GM18502 (cell line): ENCODE measurements around the gene ZNF45.
"Not testable (repeated sequence)": the region's sequence is repeated elsewhere in the genome, so short reads cannot be mapped to it uniquely, and the experiment has no call there.

Experiments
- ATAC-seq: cut with Tn5 transposase; IDR thresholded peaks from one replicate; pipeline ENCODE4 v1.9.1; 2021; ENCODE audit warnings: mild to moderate bottlenecking; ENCODE audit not compliant: unreplicated experiment, poor library complexity

Gene ZNF45

DNA sequence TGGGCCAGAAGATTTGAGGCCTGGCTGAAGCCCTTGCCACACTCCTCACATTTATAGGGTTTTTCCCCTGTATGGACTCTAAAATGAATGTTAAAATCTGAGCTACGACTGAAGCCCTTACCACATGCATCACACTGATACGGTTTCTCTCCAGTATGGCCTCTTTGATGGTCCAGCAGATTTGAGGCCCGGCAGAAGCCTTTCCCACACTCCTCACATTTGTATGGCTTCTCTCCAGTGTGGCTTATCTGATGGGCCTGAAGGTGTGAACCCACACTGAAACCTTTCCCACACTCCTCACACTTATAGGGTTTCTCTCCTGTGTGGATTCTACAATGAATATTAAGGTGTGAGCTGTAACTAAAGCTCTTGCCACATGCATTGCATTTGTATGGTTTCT lies 21.0 kb downstream of the ZNF45 start:
- ATAC-seq, result no peak

DNA sequence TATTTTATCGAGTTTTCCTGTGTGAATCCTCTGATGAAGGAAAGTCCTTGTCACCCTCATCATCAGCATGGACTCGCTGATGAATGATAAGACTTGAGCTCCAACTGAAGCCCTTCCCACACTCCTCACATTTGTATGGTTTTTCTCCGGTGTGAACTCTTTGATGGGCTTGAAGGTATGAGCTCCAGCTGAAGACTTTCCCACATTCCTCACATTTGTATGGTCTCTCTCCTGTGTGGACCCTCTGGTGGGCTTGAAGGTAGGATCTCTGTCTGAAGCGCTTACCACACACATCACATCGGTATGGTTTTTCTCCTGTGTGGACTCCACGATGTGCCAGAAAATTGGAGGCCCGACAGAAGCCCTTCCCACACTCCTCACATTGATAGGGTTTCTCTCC lies 21.7 kb downstream of the ZNF45 start:
- no peak for ATAC-seq

DNA sequence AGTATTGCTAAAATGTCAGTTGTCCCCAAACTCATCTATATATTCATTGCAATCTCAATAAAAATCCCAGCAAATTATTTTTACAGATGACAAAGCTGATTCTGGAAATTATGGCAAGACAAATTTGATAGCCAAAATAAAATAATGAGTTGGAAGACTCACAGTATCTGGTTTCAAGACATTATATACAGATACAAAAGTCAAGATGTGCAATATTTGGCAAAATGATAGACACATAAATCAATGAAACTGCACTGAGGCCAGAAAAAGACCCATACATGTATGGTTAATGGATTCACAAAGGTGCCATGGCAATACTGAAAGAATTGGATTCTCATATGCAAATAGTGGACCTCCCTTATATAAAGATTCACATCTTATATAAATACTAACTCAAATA lies 24.2 kb downstream of the ZNF45 start:
- no peak for ATAC-seq

DNA sequence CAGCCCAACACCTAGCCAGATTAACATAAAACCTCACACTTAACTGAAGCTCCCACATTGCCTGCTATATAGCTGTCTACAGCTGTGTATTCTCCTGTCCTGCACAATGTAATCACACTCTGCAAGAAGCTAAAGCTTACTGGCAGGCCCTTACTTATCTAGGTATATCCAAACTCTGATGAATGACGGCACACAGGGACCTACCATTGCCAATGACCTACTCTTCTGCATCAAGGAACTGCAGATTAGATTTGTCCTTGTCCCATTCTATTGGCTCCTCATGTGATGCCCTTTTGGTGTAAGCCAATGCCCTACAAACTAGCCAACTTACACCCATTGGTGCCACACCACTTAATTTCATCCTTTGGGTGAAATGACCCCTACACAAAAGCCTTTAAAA lies 26.4 kb downstream of the ZNF45 start:
- no peak for ATAC-seq

DNA sequence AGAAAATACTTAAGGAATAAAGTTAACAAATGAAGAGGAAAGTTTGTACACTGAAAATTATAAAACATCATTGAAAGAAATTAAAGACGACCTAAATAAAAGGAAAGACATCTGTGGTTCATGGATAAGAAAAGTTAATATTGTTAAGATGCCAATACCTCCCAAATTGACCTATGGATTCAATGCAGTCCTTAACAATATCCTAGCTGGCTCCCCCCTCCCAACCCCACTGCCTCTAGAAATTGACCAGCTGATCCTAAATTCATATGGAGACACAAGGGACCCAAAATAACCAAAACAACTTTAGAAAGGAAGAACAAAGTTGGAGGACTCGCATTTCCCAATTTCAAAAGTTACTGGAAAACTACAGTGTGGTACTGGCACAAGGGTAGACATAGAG lies 28.3 kb downstream of the ZNF45 start:
- no peak for ATAC-seq

DNA sequence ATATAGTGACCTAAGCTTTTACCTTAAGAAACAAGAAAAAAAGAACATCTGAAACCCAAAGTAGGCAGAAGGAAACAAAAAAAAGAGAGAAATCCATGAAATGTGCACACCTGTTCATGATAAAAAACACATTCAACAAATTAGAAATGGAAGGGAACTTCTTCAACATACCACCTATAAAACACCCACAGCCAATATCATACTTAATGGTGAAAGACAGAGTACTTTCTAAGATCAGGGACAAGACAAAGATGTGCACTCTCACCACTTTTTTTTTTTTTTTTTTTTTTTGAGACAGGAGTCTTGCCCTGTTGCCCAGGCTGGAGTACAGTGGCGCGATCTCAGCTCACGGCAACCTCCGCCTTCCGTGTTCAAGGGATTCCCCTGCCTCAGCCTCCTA lies 29.2 kb downstream of the ZNF45 start:
- no peak for ATAC-seq

DNA sequence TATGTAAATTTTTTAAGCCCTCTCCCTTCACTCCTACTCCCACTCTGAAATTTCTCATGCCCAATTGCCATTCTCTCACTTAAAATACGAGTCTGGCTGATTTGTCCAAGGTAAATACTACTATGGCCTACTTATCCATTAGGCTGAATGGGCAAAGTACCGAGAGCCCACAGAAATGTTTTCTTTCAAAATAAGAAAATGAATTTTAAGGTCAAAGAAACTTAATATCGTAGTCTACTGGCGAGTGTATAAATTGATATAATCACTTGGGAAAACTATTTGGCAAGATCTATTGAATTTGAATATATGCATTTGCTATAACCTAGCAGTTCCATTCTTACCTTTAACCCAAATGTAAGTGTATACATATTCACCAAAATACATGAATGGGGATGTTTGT lies 32.7 kb downstream of the ZNF45 start:
- ATAC-seq, result no peak

DNA sequence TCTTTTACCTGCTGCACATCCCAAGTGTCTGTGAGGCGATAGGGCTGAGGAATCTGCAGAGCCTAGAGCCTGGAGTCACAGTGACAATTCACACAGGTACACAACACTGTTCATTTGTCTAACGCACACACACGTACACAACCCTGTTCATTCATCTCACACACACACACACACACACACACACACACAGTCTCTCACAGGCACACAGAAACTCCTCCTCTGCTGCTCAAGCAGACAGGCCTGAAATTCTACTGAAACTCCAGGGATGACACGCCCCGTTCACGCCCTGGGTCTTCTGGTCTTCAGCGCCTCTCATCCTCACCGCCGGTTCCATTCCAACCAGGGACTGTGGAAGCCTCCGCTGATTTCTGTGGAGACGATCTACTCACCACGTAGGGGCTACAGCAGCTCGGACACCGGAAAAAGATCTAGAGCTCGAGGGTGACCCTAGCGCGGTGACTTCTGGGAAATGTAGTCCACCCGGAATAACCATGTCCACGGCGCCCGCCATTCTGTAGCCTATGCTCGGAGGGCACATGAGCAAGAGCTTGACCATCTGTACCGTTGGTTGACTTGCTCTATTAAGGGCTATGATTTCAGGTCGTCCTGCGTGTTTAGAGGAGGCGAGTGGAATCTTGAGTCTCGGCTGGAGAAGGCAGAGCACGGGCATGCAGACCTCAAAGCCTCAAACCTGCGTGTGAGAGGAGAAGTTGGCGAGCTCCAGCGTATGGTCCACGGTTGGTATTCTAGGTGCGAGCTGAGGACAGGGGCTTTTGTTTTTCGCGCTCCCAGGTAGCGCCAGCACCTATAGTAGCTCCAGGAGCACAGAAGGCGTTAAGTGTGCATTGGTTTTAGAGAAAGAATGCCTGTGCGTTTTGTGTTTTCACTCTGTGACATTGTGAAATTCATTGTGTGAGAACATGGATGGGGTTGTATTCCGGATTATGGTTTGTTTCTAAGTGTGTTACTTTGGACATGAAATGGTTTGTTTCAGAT lies 33.4 kb downstream of the ZNF45 start:
- ATAC-seq, result peak; percentile 73

DNA sequence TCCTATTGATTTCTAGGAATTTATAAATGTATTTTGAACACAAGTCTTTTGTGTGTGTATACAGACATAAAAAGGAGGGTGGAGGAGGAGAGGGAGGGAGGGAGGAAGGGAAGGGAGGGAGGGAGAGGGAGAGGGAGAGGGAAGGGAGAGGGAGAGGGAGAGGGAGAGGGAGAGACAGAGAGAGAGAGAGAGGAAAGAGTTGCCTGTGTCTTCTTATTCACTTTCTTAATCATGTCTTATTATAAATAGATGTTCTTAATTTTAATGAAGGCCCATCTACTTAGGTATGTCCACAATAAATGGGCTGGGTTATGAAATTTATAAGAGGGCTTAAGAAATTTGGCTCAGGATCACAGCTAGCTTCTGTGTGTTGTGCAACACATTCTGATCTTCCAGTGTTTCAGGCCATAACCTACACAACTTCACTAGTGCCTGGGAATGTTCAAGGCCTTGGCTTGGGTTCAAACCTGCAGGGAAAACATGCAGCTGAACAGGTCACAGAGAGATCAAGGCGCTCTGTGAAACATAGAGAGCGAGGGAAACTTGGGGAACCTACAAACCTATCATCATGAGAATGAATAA lies 39.3 kb downstream of the ZNF45 start:
- ATAC-seq, result no peak

DNA sequence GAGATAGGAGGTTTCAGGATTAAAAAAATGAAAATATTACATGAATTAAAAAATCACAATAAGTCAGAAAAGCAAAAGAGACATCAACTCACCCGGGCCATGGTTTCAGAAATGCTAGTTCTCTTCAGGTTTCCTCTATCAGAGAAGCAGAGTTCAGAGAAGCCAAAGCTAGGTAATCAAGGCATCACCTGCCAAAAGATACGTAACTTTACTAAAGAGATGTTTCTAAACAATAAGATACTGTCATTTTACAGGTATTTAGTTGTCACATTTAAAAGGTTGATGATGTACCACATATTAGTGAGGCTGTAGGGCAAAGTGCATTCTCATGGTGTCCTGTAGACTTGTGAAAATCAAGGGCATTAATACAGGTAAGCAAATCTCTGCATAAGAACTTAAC lies 51.2 kb downstream of the ZNF45 start, which contains the start of gene ZNF404:
TSS of gene ZNF404 (minus strand) at position 101 of the 400 bp plus-strand sequence.
- ATAC-seq, result no peak

DNA sequence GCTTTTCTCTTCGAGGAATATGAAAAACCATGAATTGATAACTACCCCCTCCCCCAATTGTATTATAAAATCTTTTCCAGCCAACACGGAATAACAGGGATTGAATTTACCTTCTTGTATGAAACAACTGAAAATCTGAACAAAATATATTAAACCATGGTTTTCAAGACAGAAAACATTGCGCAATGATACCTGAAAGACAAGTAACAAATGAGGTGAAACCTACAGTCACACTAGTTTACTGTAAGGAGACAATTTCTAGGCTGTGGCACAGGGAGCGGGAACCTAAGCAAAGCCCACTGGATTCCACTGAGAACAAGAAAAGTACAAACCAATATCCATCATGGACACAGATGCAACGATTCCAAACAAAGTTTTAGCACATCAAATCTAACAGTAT lies 54.6 kb downstream of the ZNF45 start:
- ATAC-seq, result no peak

DNA sequence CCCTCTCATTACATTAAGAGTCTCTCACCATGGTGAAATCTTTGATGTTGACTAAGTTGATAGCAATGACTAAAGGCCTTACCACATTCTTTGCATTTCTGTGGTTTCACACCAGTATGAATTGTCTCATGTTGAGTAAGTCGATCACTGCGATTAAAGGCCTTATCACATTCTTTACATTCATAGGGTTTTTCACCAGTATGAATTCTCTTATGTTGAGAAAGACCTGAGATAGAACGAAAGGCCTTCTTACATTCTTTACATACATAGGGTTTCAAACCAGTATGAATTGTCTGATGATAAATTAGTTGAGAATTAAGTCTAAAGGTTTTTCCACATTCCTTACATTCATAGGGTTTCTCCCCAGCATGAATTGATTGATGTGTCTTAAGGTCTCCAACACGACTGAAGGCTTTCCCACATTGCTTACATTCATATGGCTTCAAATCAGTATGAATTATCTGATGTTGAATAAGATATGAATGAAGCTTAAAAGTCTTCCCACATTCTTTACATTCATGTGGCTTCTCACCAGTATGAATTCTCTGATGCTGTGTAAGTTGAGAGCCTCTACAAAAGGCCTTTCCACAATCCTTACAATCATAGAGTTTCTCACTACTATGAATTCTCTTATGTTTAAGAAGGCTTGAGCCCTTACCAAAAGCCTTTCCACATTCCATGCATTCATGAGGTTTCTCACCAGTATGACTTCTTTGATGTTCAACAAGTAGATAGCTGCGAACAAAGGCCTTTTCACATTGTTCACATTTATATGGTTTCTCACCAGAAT lies 62.3 kb downstream of the ZNF45 start:
- ATAC-seq, result no peak

DNA sequence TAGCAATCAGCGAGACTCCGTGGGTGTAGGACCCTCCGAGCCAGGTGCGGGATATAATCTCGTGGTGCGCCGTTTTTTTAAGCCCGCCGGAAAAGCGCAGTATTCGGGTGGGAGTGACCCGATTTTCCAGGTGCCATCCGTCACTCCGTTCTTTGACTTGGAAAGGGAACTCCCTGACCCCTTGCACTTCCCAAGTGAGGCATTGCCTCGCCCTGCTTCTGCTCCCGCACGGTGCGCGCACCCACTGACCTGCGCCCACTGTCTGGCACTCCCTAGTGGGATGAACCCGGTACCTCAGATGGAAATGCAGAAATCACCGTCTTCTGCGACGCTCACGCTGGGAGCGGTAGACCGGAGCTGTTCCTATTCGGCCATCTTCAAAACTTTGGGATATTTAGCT lies 68.2 kb downstream of the ZNF45 start:
- ATAC-seq, result not testable (repeated sequence)
